Mesendoderm (in vitro differentiated cells): ENCODE measurements around the gene ZFPM1.
"Not testable (repeated sequence)": the region's sequence is repeated elsewhere in the genome, so short reads cannot be mapped to it uniquely, and the experiment has no call there.

Experiments
- DNase-seq: peaks from one replicate; pipeline ENCODE4 v3.0.0; 2013
- H2AK5ac ChIP-seq: 2 replicates; pipeline ENCODE4 v1.6.1; 2013; ENCODE audit warnings: low read length, inconsistent platforms
- H2BK120ac ChIP-seq: 2 replicates; pipeline ENCODE4 v1.6.1; 2013; ENCODE audit warnings: low read depth, mild to moderate bottlenecking, low read length, moderate library complexity, mixed read lengths
- H2BK15ac ChIP-seq: replicated peaks from 2 replicates; pipeline ENCODE4 v1.6.1; 2013; ENCODE audit warnings: low read depth, mild to moderate bottlenecking, moderate library complexity
- H2BK5ac ChIP-seq: 2 replicates; pipeline ENCODE4 v1.6.1; 2013; ENCODE audit warnings: low read length, inconsistent platforms
- H3K18ac ChIP-seq: 2 replicates; pipeline ENCODE4 v1.6.1; 2013; ENCODE audit warnings: mild to moderate bottlenecking, low read length, mixed read lengths
- H3K23ac ChIP-seq: one replicate; pipeline ENCODE4 v1.6.1; 2013; ENCODE audit warnings: low read length
- H3K27ac ChIP-seq: 2 replicates; pipeline ENCODE4 v1.5.1; 2013; ENCODE audit warnings: low read depth, mild to moderate bottlenecking, inconsistent platforms, low read length, moderate library complexity
- H3K27me3 ChIP-seq: 2 replicates; pipeline ENCODE4 v1.6.1; 2013; ENCODE audit warnings: low read length, control low read depth, mild to moderate bottlenecking, inconsistent platforms; ENCODE audit not compliant: insufficient read depth, poor library complexity
- H3K36me3 ChIP-seq: 2 replicates; pipeline ENCODE4 v1.6.1; 2013; ENCODE audit warnings: low read length, inconsistent platforms; ENCODE audit not compliant: control insufficient read depth, insufficient read depth
- H3K4ac ChIP-seq: one replicate; pipeline ENCODE4 v1.6.1; 2013; ENCODE audit warnings: low read depth, mild to moderate bottlenecking, low read length, moderate library complexity
- H3K4me1 ChIP-seq: 2 replicates; pipeline ENCODE4 v1.6.1; 2013; ENCODE audit warnings: low read depth, low read length, inconsistent platforms; ENCODE audit not compliant: control insufficient read depth
- H3K4me2 ChIP-seq: 2 replicates; pipeline ENCODE4 v1.6.1; 2013; ENCODE audit warnings: low read length
- H3K4me3 ChIP-seq: 2 replicates; pipeline ENCODE4 v1.5.1; 2013; ENCODE audit warnings: mild to moderate bottlenecking, low read length
- H3K56ac ChIP-seq: one replicate; pipeline ENCODE4 v1.6.1; 2013; ENCODE audit warnings: low read length
- H3K79me1 ChIP-seq: 2 replicates; pipeline ENCODE4 v1.6.1; 2013; ENCODE audit warnings: low read length, inconsistent platforms
- H3K79me2 ChIP-seq: 2 replicates; pipeline ENCODE4 v1.6.1; 2013; ENCODE audit warnings: mild to moderate bottlenecking, low read length; ENCODE audit not compliant: control insufficient read depth, insufficient read depth
- H3K9ac ChIP-seq: 2 replicates; pipeline ENCODE4 v1.6.1; 2013; ENCODE audit warnings: low read length, inconsistent platforms
- H4K5ac ChIP-seq: one replicate; pipeline ENCODE4 v1.6.1; 2013; ENCODE audit warnings: low read length
- H4K8ac ChIP-seq: one replicate; pipeline ENCODE4 v1.6.1; 2013; ENCODE audit warnings: low read depth, mild to moderate bottlenecking, control low read depth, low read length, moderate library complexity
- WGBS: extraction: QIAGEN DNeasy Blood & Tissue Kit; methylation state at CpG from one replicate; pipeline ENCODE4 v1.1.7; 2013; ENCODE audit warnings: low lambda C conversion rate, missing lambda C conversion rate; ENCODE audit not compliant: insufficient coverage; ENCODE audit errors: extremely low coverage; 5-methylcytosine and 5-hydroxymethylcytosine counted together

ZFPM1 gene

GRCh38 chr16:88407042-88407420, 46.0 kb upstream of the ZFPM1 start:
- no CpG with 5 or more reads among the region's 20 CpGs for WGBS
- Histone ChIP-seq H3K18ac (no peak overlapping the region), H3K4me1 (no peaks in the 10 kb centered on the region), H3K9ac (no peak overlapping the region), H3K4ac (no peak overlapping the region), H2BK120ac (no peak overlapping the region), H3K4me2 (no peak overlapping the region), H2AK5ac (no peak overlapping the region), H3K56ac (no peak overlapping the region), H3K4me3 (no peak overlapping the region), H4K5ac (no peak overlapping the region), H3K27ac (no peak overlapping the region), H3K36me3 (no peaks in the 10 kb centered on the region), H3K79me2 (no peaks in the 10 kb centered on the region), H2BK15ac (no peak overlapping the region), H4K8ac (no peak overlapping the region), H3K23ac (no peak overlapping the region), H2BK5ac (no peak overlapping the region), H3K79me1 (no peaks in the 10 kb centered on the region), H3K27me3 (no peaks in the 10 kb centered on the region)
- DNase-seq, result no peak

GRCh38 chr16:88407807-88408206, 45.3 kb upstream of the ZFPM1 start:
- Histone ChIP-seq H3K9ac (no peak overlapping the region), H4K8ac (no peak overlapping the region), H3K4me3 (no peak overlapping the region), H3K18ac (no peak overlapping the region), H3K79me2 (no peaks in the 10 kb centered on the region), H2BK5ac (no peak overlapping the region), H3K4ac (no peak overlapping the region), H3K56ac (no peak overlapping the region), H4K5ac (no peak overlapping the region), H2BK120ac (no peak overlapping the region), H2BK15ac (no peak overlapping the region), H3K4me1 (no peaks in the 10 kb centered on the region), H3K23ac (no peak overlapping the region), H3K27me3 (no peaks in the 10 kb centered on the region), H3K36me3 (no peaks in the 10 kb centered on the region), H3K79me1 (no peaks in the 10 kb centered on the region), H3K4me2 (no peak overlapping the region), H3K27ac (no peak overlapping the region), H2AK5ac (no peak overlapping the region)
- WGBS, result no CpG with 5 or more reads among the region's 5 CpGs
- DNase-seq, result no peak

- Histone ChIP-seq H4K5ac (no peak overlapping the region), H3K27ac (no peak overlapping the region), H3K18ac (no peak overlapping the region), H3K4me1 (no peaks in the 10 kb centered on the region), H2BK15ac (no peak overlapping the region), H3K4ac (no peak overlapping the region), H3K27me3 (no peaks in the 10 kb centered on the region), H3K4me2 (no peak overlapping the region), H2BK5ac (no peak overlapping the region), H3K56ac (no peak overlapping the region), H2BK120ac (no peak overlapping the region), H3K4me3 (no peak overlapping the region), H3K79me1 (no peaks in the 10 kb centered on the region), H3K23ac (no peak overlapping the region), H4K8ac (no peak overlapping the region), H3K9ac (no peak overlapping the region), H3K36me3 (no peaks in the 10 kb centered on the region), H3K79me2 (no peaks in the 10 kb centered on the region), H2AK5ac (no peak overlapping the region)
- DNase-seq, result no peak
- WGBS, result no CpG with 5 or more reads among the region's 15 CpGs
Measured at GRCh38 chr16:88408561-88409142, 44.4 kb upstream of the ZFPM1 start.

GRCh38 chr16:88409296-88410065, 43.6 kb upstream of the ZFPM1 start:
- Histone ChIP-seq H3K9ac (no peak overlapping the region), H2AK5ac (no peak overlapping the region), H3K36me3 (no peaks in the 10 kb centered on the region), H2BK15ac (no peak overlapping the region), H3K4me1 (no peaks in the 10 kb centered on the region), H3K4me2 (no peak overlapping the region), H3K4me3 (no peak overlapping the region), H3K4ac (no peak overlapping the region), H2BK5ac (no peak overlapping the region), H4K5ac (no peak overlapping the region), H3K18ac (no peak overlapping the region), H2BK120ac (no peak overlapping the region), H3K27me3 (no peaks in the 10 kb centered on the region), H3K79me1 (no peaks in the 10 kb centered on the region), H3K56ac (no peak overlapping the region), H3K23ac (no peak overlapping the region), H3K27ac (no peak overlapping the region), H4K8ac (no peak overlapping the region), H3K79me2 (no peaks in the 10 kb centered on the region)
- no CpG with 5 or more reads among the region's 29 CpGs for WGBS
- DNase-seq, result no peak

- H3K79me2 ChIP-seq, H3K9ac ChIP-seq, H3K4me2 ChIP-seq, H2BK120ac ChIP-seq, H3K79me1 ChIP-seq, H2BK5ac ChIP-seq, H3K4me1 ChIP-seq, H3K23ac ChIP-seq, H3K27ac ChIP-seq, H3K4me3 ChIP-seq, H3K56ac ChIP-seq, DNase-seq, H4K5ac ChIP-seq, H3K27me3 ChIP-seq, H3K18ac ChIP-seq, H4K8ac ChIP-seq, H2BK15ac ChIP-seq, H3K4ac ChIP-seq, H2AK5ac ChIP-seq, H3K36me3 ChIP-seq: not testable (repeated sequence)
- no CpG with 5 or more reads among the region's 28 CpGs for WGBS
Measured at GRCh38 chr16:88410297-88410968, 42.6 kb upstream of the ZFPM1 start.
